Limb (tissue), 2 donors: ENCODE data around the gene BCL11B.

Source experiments
- DNase-seq, 2 donors: peaks; one replicate each; pipeline ENCODE4 v3.0.0-alpha.2; 2016; ENCODE audit errors: extremely low spot score in 2 of 2

Gene BCL11B

DNA sequence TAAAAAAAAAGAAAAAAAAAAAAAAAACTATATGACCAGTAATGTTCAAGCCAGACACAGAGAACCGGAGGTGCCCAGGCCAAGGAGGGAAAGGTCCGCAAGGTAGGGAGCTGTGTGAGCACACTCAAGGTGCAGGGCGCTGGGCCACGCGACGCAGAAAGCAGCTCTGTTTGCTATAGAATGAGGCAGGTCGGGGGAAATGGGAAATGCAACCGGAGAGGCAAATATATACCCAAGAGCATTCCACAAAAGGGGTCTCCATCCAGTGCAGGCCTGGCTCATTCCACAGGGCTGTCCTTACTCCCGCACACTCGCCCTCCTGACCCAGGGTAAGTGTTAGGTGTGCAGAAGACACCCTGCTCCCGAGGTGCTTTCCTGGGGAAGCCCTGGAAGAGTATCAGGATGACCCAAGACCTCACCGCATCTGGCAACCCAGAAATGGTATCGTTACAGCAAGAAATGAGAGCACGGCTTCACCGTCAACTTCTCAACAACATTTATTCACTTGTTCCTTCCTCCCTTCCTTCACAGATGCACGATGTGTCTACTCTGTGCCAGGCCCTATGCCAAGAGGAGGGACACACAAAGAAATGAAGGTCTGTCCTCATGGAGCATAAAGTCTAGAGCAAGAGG lies 86.4 kb downstream of the BCL11B start:
- no peak for DNase-seq

DNA sequence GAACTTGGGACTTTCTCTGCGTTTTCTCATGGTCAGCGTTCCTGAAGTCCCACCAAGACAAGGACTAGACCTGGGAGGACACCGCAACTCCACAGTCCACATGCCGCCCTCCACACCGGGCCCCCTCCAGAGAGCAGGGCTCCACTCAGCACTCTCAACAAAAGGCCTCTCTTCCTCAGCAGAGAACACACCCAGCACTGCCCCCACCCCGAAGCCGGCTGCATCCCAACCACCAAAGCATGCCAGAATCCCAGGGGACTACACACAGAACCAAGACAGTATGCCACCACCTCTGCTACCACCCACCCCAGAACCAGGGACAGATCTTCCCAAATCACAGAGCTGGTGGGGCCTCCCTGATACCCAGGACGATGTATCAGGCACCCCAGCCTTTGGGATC lies 88.3 kb downstream of the BCL11B start:
- no peak for DNase-seq

DNA sequence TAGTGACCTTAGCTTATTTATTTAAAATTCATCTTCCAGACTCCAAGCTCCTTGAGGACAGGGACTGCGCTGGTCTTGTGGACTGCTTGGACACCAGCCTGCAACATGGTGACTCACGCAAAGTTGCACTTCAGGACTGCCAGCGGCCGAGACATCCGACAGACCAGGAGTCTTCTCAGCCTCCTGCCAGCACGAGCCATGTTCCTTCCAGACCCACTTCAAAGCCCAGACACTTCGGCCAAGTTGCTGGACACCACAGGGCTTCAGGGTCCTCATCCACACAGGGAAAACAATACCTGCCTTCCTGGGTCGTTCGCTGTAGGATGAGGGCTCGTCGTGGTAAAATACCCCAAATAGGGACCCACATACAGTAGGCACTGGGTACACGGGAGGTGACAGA lies 88.7 kb downstream of the BCL11B start:
- DNase-seq = no peak

DNA sequence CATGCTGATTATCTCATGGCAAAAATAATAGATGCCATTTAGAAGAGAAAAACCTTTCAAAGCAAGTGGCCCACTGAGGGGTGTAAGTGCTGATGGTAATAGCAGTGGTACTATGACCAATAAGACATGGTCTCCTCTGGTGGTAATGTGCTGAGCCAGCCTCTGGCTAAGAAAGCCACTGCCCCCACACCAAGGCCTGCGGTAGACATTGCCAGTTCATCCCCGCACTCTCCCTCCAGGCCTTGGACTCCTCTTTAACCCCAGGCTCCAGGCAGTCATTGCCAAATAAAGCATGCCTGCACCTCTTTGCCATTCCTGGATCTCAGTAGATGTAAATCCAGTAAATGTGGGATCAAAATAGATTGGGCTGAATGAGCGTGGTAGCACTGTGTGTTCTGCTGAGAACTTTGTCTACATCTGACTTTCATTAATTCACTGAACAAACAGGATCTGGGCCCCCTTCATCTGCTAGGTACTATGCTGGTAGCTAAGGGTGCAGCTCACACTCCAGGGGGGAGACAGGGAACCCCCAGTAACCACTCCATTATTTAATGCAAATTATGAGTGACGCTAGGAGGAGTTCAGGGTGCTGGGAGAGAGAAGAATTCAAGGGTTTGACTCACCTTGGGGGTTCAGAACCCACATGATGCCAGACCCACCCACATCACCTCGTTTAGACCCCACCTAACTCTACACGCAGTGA lies 89.3 kb downstream of the BCL11B start:
- DNase-seq = no peak

DNA sequence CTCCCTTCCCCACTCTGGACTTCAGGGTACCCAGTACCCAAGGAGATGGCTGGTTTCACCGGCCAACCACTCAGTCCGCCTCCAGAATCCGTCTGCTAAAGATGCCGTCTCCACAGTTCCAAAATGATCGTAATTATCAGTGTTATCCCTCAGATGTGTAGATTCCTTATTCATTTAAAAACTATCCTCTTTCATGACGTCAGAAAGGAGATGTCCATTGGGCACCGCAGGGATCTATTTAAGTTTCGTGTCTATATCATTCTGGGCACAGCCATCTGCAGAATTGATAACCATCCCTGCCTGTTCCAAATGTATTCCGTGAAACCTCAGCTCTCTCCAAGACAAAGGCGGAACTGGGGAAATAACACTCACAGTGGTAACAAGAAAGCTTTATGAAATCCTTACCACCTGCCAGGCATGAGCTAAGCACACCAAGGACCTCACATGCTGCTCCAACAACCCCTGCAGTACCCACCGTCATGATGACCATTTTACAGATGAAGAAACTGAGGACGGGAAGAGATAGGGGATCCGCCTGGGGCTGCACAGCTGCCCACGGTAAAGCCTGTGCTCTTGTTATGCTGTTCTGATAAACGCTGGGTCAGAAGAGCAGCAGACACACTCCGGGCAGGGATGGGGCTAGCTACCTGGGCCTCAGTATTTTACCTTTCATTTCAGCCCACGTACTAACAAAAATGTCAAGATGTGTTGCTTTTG lies 90.0 kb downstream of the BCL11B start:
- no peak for DNase-seq

DNA sequence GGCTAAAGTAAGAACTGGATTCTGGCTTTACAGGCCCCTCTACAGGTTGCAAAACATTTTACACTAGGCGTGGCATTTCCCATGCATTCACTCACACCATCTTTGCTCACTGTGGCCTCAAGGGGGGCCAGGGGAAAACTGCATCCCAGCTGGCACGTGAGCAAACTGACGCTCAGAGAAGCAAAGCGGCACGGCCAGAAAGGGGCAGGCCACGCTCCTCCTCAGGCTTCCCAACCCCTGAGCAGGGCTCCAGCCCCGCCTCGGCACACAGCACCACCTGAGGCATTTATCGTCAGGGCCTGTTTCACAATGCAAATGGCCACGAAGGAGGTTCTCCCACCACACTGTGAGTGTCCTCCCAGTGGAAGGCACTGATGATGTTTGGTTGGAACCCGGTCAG lies 90.8 kb downstream of the BCL11B start:
- DNase-seq = no peak

DNA sequence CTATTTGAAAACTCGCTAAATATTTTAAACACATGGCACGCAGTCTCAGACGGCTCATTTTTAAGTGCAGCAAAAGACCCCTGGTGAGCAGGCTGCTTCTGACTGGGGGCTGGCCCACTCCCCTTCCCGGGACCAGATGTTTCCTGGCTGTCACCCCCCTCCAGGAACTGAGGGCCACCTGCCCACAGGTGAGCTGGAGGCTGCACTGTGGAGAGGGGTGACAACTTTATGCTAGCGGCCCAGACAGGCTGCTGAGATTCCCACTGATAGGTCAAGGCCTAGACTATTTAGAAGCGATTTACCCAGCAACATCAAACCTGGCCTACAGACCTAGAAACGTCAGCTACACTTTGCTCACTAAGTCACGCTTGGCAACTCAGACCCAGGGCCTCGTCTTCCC lies 92.1 kb downstream of the BCL11B start:
- no peak for DNase-seq

DNA sequence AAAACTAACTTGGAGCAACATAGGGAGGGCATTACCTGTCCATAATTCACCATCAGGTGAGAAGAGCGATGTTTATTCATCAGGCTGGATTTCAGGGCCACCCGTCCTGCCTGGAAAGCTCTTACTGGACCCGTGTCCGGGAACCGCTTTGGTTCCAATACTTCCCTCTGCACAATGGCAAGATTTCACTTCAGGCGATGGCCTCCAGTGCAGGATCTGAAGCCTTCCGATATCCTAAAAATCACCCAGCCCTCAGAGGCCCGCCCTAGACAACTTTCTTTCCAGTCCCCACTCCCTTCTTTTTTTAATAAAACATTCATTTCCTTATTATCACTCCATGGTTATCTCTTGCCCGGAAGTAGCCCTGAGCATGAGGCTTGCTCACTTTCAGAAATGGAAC lies 92.5 kb downstream of the BCL11B start:
- no peak for DNase-seq

DNA sequence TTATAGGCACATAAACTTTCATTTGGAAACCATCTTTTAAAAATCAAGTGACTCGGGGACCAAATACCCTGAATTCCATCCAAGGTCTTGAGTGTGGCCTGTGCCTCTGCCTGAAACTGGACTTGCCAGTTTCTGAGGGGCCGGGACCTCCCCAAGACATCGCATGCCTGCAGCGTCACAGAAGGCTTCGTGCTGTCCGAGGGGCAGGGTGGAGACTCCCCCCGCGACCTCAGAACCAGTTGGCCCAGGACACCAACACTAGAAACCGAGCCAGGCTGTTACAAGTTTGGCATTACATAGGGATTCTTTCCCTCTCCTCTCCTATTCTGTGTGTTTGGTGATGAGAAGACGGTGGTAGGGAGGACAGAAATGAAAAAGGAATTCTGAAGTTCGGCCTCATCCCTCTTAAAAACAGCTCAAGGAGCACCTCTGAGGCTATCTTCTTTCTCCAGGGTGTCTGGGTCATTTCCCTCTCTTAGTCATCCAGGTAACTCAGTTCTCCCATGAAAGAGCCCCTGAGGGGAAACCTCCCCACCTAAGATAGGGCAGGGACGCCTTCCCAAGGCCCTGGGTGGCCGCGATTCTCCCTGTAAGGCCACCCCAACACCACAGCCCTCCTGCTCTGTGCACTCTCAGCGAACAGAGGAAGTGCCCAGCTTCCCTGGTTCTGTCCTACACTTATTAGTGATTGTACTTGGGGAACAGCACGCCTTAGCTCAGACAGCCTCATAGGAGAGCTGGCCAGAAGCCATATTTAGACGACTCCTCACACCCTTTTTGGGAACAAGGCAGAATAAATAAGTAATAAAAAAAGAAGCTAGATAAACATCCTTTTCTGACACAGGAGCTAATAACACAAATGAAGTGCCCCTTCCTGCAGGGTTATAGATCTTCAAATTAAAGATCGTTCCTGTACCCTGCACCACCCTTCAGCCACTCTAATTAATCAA lies 93.8 kb downstream of the BCL11B start:
- no peak for DNase-seq

DNA sequence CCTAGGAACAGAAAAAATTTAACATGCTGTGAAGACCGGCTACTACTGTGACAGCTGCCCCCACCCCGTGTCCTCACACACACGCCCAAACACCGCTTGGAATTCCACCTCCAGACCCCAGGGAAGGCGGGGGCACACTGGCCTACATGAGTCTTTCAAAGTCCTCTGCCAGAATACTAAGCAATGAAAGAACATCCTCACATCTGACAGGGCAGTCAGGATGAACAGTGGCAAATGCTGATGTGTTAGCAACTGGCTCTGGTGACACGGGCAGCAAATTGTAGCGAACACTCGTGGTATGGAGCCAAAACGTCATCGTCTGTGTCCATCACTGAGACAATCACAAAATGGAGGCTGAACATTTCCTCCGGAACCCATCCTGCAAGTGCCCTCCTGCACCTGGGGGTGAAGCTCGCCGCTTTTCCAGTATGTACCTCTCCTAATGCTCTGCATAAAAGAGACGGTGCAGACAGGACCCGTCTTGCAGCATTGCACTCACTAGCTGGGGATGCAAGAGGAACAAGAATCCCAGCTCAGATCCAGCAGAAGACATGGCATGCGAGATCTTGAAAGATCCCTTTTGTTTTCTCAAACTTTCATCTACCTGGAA lies 94.8 kb downstream of the BCL11B start:
- DNase-seq = no peak

DNA sequence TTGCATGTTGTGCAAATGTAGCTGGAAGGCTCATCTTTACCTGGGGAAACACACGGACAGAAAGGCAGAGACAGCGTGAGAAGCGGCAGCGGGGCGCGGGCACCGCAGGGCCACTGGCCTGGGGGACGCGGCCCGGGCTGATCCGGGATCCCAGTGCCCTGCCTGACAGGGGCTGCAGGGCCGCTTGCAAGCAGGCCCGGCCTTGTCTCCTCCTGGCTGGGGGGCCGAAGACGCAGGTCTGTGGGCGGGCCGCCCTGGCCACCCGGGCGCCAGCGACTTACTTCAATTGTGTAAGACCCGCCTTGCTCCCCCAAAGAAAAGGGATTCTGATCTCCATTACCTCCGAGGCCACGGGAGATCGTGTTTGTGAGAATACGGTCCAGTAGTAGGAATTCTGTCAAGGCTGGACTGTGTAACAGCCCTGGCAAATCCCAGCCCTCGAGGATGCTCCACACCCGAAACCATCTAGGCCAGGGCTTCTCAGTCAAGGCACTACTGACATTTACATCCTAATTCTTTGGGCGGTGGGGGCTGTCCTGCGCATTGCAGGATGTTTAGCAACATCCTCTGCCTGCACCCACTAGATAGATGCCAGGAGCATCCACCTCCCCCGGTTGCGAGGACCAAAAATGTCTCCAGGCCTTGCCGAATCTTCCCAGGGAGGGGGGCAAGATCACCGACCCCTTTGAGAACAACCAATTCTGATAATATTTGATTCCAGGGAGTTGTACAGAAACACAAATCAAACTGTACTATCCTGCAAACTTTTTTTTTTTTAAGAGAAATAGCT lies 95.6 kb downstream of the BCL11B start:
- DNase-seq = no peak

DNA sequence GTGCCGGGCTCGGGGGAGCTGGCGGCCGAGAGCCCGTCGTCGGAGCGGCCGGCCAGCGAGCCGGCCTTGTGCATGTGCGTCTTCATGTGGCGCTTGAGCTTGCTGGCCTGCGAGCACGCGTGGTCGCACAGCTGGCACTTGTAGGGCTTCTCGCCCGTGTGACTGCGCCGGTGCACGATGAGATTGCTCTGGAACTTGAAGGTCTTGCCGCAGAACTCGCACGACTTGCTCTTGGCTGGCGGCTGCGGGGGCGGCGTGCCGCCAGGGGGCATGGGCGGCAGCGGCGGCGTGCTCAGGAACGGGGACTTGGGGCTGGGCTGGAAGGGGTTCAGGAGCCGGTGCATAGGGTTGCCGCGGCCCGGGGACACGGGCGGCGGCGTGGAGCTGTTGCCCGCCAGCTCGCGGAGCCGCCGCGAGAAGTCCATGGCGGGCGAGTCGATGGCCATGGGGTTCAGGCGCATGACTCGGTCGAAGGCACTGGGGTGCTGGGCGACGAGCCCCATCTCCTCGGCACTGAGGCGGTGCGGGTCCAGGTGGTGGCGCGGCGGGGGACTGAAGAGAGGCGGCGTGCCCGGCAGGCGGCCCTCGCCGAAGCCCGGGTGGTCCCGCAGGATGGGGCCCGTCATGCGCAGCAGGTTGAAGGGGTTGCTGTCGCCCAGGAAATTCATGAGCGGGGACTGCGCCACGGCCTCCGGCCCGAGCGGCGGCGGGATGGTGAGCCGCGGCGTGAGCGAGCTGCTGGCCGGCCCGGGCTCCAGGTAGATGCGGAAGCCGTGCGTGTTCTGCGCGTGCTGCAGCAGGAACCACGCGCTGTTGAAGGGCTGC lies 96.5 kb downstream of the BCL11B start:
- DNase-seq = no peak

DNA sequence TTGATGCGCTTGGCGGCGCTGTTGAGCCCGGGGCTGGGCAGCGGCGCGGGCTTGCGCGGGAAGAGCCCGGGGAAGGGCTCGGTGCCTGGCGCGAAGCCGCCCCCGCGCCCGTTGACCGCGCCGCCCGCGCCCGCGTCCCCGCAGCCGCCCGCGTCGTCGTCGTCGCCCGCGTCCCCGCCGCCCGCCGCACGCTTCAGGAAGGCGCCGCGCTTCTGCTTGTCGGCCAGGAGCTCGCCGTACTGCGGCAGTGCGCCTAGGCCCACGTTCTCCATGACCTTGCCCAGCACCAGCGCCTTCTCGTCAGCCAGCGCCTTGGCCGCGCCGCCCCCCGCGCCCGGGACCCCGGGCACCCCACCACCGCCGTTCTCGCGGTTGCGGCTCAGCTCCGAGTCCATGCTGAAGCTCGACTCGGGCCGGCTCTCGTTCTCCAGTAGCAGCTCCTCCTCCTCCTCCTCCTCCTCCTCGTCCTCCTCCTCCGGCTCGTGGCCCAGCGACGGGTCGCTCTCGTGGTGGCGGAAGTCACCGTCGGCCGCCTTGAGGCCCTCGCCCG lies 97.2 kb downstream of the BCL11B start:
- DNase-seq = no peak

DNA sequence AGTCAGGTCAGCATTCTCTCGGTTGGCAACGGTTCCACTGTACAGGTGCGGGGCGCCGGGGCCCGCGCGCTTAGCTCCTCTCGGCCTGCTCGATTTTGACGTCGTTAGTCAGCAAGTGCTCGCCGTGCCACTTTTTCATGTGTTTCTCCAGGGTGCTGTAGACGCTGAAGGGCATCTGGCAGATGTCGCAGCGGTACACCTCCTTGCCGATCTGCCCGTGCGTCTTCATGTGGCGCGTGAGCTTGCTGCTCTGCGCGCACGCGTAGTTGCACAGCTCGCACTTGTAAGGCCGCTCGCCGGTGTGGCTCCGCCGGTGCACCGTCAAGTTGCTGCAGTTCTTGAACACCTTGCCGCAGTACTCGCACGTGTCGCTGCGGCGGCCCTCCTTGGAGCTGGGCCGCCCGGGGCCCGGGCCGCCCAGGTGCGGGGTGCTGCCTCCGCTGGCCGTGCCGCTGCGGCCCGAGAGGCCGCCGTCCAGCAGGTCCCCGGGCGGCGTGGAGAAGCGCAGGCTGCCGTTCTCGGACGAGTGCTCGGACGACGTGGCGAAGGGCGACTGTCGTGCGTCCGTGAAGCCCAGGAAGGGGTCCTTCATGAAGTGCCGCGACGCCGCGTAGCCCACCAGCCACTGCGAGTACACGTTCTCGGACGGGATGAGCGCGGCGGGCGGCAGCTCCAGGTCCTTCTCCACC lies 97.8 kb downstream of the BCL11B start:
- DNase-seq = no peak

DNA sequence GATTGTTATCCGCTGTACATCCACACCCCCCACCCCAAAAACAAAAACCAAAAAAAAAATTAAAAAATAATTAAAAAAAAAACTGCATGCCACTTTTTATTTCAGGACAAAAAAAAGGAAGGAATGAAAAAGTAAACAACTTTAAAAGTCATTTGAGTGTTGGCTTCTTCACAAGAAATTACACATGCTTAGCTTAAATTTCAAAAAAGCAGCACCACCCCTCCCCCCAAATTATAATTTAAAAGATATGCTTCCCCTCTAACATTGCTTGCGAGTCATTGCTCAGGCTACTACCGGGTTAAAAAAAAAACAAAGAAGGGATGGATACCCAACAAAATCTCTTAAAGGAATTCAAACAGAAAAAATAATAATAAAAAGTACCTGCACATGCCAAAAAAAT lies 98.5 kb downstream of the BCL11B start:
- DNase-seq = no peak

DNA sequence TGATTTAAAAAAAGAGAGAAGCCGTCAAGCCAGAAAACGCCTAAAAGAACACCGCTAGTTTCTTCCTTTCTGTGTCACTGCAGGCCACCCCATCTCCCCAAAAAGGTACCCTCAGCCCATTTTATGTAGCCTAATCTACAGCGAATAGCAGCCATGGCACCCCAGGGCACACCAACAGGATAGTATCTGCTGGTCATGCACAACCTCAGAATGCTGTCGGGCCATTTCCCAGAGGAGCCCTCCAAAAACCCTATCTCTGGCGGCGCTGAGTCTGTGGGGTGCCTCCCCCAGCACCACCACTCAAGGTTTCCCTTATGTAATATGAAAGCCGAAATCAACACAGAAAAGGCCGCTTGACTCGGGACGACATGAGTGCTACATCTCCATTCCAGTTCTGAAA lies 98.9 kb downstream of the BCL11B start:
- no peak for DNase-seq

DNA sequence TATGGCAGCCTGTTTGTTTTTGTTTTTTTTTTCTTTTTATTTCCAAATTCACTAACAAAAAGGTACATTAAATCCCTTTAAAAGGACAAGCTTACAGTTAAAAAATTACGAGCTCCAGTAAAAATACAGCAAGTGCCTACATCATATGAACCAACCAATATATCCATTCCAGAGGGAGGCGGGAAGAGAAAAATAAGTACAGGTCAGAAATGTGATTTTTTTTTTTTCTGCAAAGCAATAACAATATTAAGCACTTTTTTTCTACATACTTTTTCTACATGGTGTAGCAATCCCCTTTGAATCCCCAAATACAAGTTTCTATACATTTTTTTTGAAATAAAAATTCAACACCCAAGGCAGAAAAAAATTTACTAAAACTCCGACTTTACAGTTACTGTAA lies 100.6 kb downstream of the BCL11B start:
- DNase-seq = no peak

DNA sequence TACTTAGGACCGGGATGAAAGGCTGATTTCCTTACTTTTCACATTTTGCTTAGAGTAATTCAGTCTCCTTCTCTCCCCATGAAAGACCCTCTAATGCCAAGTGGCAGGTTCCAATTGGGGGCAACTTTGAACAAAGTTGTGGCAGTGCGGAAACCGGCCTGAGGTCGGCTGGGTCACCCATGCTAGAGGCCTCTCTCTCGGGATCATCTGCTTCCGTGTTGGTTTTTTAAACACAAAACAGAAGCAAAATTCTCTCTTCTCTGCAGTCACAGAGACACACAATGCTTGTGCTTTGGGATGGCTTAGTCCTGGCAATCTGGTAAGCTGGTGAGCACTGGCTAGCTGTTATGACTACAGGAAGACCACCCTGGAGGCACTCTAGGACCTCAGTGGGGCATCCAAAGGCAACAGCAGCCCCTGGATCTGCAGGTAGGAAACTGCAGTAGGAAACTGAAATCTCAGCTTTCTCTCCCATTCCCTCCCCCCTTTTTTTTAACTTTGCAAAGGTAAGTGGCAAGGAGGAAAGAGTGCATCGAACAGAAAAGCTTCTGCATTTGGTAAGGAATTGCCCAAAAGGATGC lies 102.1 kb downstream of the BCL11B start:
- DNase-seq = no peak
